SK-N-MC (cell line): ENCODE measurements around the gene CCDC88C.

Source experiments
- DNase-seq: peaks from one replicate; pipeline ENCODE4 v3.0.0-alpha.2; 2011; ENCODE audit warnings: low read depth, low spot score
- H3K27ac ChIP-seq: fragments of 200-600 bp; sonication (generic); 2 replicates; pipeline ENCODE4 v1.5.1; 2016; ENCODE audit warnings: mixed run types
- H3K36me3 ChIP-seq: fragments of 200-600 bp; sonication (generic); 2 replicates; pipeline ENCODE4 v1.6.1; 2017; ENCODE audit warnings: antibody characterized with exemption, low read length, mixed read lengths; ENCODE audit not compliant: insufficient read depth
- H3K4me3 ChIP-seq: fragments of 200-600 bp; sonication (generic); 2 replicates; pipeline ENCODE4 v1.5.1; 2016
- H3K9ac ChIP-seq: fragments of 200-600 bp; sonication (generic); 2 replicates; pipeline ENCODE4 v1.8.0; 2017; ENCODE audit warnings: mixed run types, mixed read lengths; ENCODE audit not compliant: insufficient read length
- H3K9me3 ChIP-seq: fragments of 200-600 bp; sonication (generic); 2 replicates; pipeline ENCODE4 v1.6.1; 2017; ENCODE audit warnings: low read depth, mild to moderate bottlenecking, antibody characterized with exemption, low read length, moderate library complexity, mixed read lengths
- EZH2 ChIP-seq: fragments of 200-600 bp; sonication (generic); IDR thresholded peaks from one replicate; pipeline ENCODE4 v1.6.1; 2017; ENCODE audit warnings: antibody characterized with exemption
- FOXP2 ChIP-seq: optimal IDR thresholded peaks from 2 replicates; pipeline ENCODE3; 2011; ENCODE audit warnings: mild to moderate bottlenecking, moderate library complexity; ENCODE audit not compliant: insufficient read depth; ENCODE audit errors: extremely low read length, control extremely low read depth
- POLR2AphosphoS5 ChIP-seq: IDR thresholded peaks from 2 replicates; pipeline ENCODE4 v1.6.1; 2012; ENCODE audit warnings: mild to moderate bottlenecking, low read depth, low read length, borderline replicate concordance

Gene CCDC88C

GRCh38 chr14:91374879-91375702 lies 42.5 kb downstream of the CCDC88C start:
- no peak for DNase-seq
- H3K9ac ChIP-seq = no peak overlapping the region
- no peak for TF ChIP-seq FOXP2
- TF ChIP-seq EZH2 = no peak
- no peak for TF ChIP-seq POLR2AphosphoS5
- H3K4me3 ChIP-seq = no peak overlapping the region
- H3K27ac ChIP-seq = peak overlapping the region; percentile 44; the same call in 1 of the 2 replicates
- no peaks in the 10 kb centered on the region for H3K9me3 ChIP-seq
- no peaks in the 10 kb centered on the region for H3K36me3 ChIP-seq

GRCh38 chr14:91374287-91374878 lies 43.2 kb downstream of the CCDC88C start:
- H3K36me3 ChIP-seq = no peaks in the 10 kb centered on the region
- H3K4me3 ChIP-seq = peak overlapping the region; percentile 73
- H3K9me3 ChIP-seq = no peaks in the 10 kb centered on the region
- H3K9ac ChIP-seq = no peak overlapping the region
- peak overlapping the region; percentile 89 for H3K27ac ChIP-seq
- TF ChIP-seq POLR2AphosphoS5 = no peak
- TF ChIP-seq FOXP2 = no peak
- TF ChIP-seq EZH2 = no peak
- DNase-seq = no peak

GRCh38 chr14:91373591-91374254 lies 43.9 kb downstream of the CCDC88C start:
- TF ChIP-seq POLR2AphosphoS5 = no peak; the same call in 1 of the 2 replicates
- no peak for TF ChIP-seq EZH2
- no peak for TF ChIP-seq FOXP2
- H3K9me3 ChIP-seq = no peaks in the 10 kb centered on the region
- H3K27ac ChIP-seq = peak overlapping the region; percentile 89
- DNase-seq = no peak
- peak overlapping the region; percentile 73 for H3K4me3 ChIP-seq
- H3K36me3 ChIP-seq = no peaks in the 10 kb centered on the region
- peak overlapping the region; percentile 5 for H3K9ac ChIP-seq

- H3K27ac ChIP-seq = peak overlapping the region; percentile 89
- H3K9me3 ChIP-seq = no peaks in the 10 kb centered on the region
- peak overlapping the region; percentile 73 for H3K4me3 ChIP-seq
- no peak for DNase-seq
- H3K36me3 ChIP-seq = no peaks in the 10 kb centered on the region
- TF ChIP-seq FOXP2 (no peak), POLR2AphosphoS5 (no peak), EZH2 (no peak)
- peak overlapping the region; percentile 11 for H3K9ac ChIP-seq
Measured at GRCh38 chr14:91372671-91373495, 44.7 kb downstream of the CCDC88C start.

- Histone ChIP-seq H3K9me3 (no peaks in the 10 kb centered on the region), H3K36me3 (no peaks in the 10 kb centered on the region), H3K27ac (no peak overlapping the region), H3K4me3 (no peak overlapping the region), H3K9ac (no peak overlapping the region)
- no peak for DNase-seq
- TF ChIP-seq EZH2 = no peak
- no peak for TF ChIP-seq POLR2AphosphoS5
- no peak for TF ChIP-seq FOXP2
Measured at GRCh38 chr14:91371990-91372375, 45.6 kb downstream of the CCDC88C start.

- TF ChIP-seq POLR2AphosphoS5 (no peak), FOXP2 (no peak), EZH2 (no peak)
- Histone ChIP-seq H3K27ac (no peak overlapping the region), H3K9me3 (no peaks in the 10 kb centered on the region), H3K36me3 (no peaks in the 10 kb centered on the region), H3K9ac (no peak overlapping the region), H3K4me3 (no peak overlapping the region)
- DNase-seq = no peak
Measured at GRCh38 chr14:91371011-91371989, 46.3 kb downstream of the CCDC88C start.

GRCh38 chr14:91369628-91370445 lies 47.8 kb downstream of the CCDC88C start:
- H3K36me3 ChIP-seq = no peaks in the 10 kb centered on the region
- peak overlapping the region; percentile 49 for H3K4me3 ChIP-seq
- H3K9ac ChIP-seq = peak overlapping the region; percentile 51
- no peak for DNase-seq
- H3K27ac ChIP-seq = peak overlapping the region; percentile 71; the same call in 1 of the 2 replicates
- no peaks in the 10 kb centered on the region for H3K9me3 ChIP-seq
- TF ChIP-seq FOXP2 (no peak), EZH2 (no peak), POLR2AphosphoS5 (no peak)
